Ishikawa (cell line): ENCODE measurements around the gene CFAP52.
A peak's percentile ranks its signal among the peaks of the same experiment; 100 is the strongest.

ENCODE experiments used
- NFIC ChIP-seq: IDR thresholded peaks from 2 replicates; pipeline ENCODE4 v1.6.1; 2012
- RAD21 ChIP-seq: IDR thresholded peaks from 2 replicates; pipeline ENCODE4 v1.6.1; 2012; ENCODE audit warnings: low read depth
- TAF1 ChIP-seq: IDR thresholded peaks from 2 replicates; pipeline ENCODE4 v1.6.1; 2012; ENCODE audit warnings: low read depth, mild to moderate bottlenecking
- TF ChIP-seq, protein P1 (sequence below): IDR thresholded peaks from 2 replicates; pipeline ENCODE4 v1.6.1; 2012; ENCODE audit warnings: low read depth, mild to moderate bottlenecking
- TF ChIP-seq, protein P2 (sequence below): IDR thresholded peaks from 2 replicates; pipeline ENCODE4 v1.6.1; 2012
- TF ChIP-seq, protein P3 (sequence below): IDR thresholded peaks from 2 replicates; pipeline ENCODE4 v1.6.1; 2012

DNA sequence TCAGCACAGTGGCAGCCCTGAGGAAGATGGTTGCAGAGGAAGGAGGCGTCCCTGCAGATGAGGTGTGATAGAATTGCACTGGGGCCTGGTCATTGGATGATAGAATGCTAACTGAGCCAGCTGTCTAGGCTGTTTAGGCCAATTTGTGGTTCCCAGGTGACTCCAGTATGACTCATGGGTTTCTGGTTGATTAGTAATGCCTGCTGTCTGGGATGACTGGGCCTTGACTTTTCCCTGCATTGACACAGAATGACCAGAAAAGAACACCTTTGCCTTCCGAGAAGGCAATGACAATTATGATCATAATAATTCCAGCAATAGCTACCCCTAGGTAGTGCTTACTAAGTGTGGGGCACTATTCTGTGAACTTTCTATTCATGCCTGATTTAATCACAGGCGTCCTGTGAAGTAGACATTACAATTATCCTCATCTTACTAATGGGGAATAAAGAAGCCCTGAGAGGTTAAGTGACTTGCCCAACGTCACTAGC is 100.4 kb downstream of the CFAP52 start:
- TF ChIP-seq, protein P1, sequence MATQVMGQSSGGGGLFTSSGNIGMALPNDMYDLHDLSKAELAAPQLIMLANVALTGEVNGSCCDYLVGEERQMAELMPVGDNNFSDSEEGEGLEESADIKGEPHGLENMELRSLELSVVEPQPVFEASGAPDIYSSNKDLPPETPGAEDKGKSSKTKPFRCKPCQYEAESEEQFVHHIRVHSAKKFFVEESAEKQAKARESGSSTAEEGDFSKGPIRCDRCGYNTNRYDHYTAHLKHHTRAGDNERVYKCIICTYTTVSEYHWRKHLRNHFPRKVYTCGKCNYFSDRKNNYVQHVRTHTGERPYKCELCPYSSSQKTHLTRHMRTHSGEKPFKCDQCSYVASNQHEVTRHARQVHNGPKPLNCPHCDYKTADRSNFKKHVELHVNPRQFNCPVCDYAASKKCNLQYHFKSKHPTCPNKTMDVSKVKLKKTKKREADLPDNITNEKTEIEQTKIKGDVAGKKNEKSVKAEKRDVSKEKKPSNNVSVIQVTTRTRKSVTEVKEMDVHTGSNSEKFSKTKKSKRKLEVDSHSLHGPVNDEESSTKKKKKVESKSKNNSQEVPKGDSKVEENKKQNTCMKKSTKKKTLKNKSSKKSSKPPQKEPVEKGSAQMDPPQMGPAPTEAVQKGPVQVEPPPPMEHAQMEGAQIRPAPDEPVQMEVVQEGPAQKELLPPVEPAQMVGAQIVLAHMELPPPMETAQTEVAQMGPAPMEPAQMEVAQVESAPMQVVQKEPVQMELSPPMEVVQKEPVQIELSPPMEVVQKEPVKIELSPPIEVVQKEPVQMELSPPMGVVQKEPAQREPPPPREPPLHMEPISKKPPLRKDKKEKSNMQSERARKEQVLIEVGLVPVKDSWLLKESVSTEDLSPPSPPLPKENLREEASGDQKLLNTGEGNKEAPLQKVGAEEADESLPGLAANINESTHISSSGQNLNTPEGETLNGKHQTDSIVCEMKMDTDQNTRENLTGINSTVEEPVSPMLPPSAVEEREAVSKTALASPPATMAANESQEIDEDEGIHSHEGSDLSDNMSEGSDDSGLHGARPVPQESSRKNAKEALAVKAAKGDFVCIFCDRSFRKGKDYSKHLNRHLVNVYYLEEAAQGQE, result no peak
- TF ChIP-seq NFIC, result no peak
- TF ChIP-seq, protein P2, sequence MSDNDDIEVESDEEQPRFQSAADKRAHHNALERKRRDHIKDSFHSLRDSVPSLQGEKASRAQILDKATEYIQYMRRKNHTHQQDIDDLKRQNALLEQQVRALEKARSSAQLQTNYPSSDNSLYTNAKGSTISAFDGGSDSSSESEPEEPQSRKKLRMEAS, result 0 out of 2 replicates have a peak, but pooled peaks have one; percentile 24
- no peak for TF ChIP-seq TAF1
- TF ChIP-seq RAD21, result no peak
- TF ChIP-seq, protein P3, sequence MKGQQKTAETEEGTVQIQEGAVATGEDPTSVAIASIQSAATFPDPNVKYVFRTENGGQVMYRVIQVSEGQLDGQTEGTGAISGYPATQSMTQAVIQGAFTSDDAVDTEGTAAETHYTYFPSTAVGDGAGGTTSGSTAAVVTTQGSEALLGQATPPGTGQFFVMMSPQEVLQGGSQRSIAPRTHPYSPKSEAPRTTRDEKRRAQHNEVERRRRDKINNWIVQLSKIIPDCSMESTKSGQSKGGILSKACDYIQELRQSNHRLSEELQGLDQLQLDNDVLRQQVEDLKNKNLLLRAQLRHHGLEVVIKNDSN, result no peak
